ENCODE results near the gene NUP93. TPM values are rescaled to one million over a fixed set of nuclear protein-coding genes. Genes with fewer than 3 reads are reported as not detected.

Gene NUP93
- polyA plus RNA-seq, 1 donor (not counting 4 experiments of a cell fraction or from before 2014, with no cell fraction given) = 74.1 TPM

GRCh38 chr16:56722200-56722842, 7.6 kb upstream of the NUP93 start:
- Histone ChIP-seq H3K9me3 (ENCODE audit: control insufficient read depth, low read depth, low read length) (no peaks in the 10 kb centered on the region), H3K9me1 (ENCODE audit: control insufficient read depth, extremely low read depth, insufficient read depth, low read length) (no peaks in the 10 kb centered on the region), H3K4me2 (ENCODE audit: control insufficient read depth, extremely low read depth, insufficient read depth, low read depth, low read length) (no peak overlapping the region), H4K20me1 (ENCODE audit: control insufficient read depth, extremely low read depth, insufficient read depth, low read length) (no peaks in the 10 kb centered on the region), H3K36me3 (ENCODE audit: control insufficient read depth in 2 of 2, extremely low read depth in 1 of 2, insufficient read depth in 2 of 2, low read length in 2 of 2) (no peaks in the 10 kb centered on the region), H3K9ac (ENCODE audit: control insufficient read depth, extremely low read depth, insufficient read depth, low read length) (no peak overlapping the region), H2AFZ (ENCODE audit: control insufficient read depth, low read length) (no peak overlapping the region), H3K27me3 (ENCODE audit: control insufficient read depth, extremely low read depth, insufficient read depth, low read length) (no peaks in the 10 kb centered on the region), H3K4me3 (ENCODE audit: control insufficient read depth in 2 of 3, extremely low read depth in 1 of 3, insufficient read depth in 2 of 3, low read depth in 1 of 3, low read length in 3 of 3) (no peak overlapping the region), H3K79me2 (ENCODE audit: control insufficient read depth, insufficient read depth, low read length) (no peaks in the 10 kb centered on the region), H3K27ac (ENCODE audit: control insufficient read depth, insufficient read depth, low read length) (no peak overlapping the region), H3K4me1 (ENCODE audit: control insufficient read depth, extremely low read depth, insufficient read depth, low read length) (no peaks in the 10 kb centered on the region)
- dilution Hi-C loops (cut with MboI; ENCODE audit: extremely low pct_ligation_motif_present, low sequenced_read_pairs) = no loop called here
- DNase-seq (ENCODE audit: low read depth, low spot score) (no peak), FAIRE-seq (no peak)
- TF ChIP-seq CTCF (optimal IDR thresholded peaks at IDR 0.05 in 1 of 3, IDR thresholded peaks at IDR 0.05 in 1 of 3, conservative IDR thresholded peaks at IDR 0.05 in 1 of 3; ENCODE audit: extremely low read depth in 1 of 3, insufficient read depth in 2 of 3, low read length in 3 of 3) = no peak
- TF ChIP-seq EZH2 (IDR thresholded peaks at IDR 0.05; ENCODE audit: low read length) = no peak

- no peak overlapping the region for H2AFZ ChIP-seq (ENCODE audit: control insufficient read depth, low read length)
- TF ChIP-seq CTCF (optimal IDR thresholded peaks at IDR 0.05 in 1 of 3, IDR thresholded peaks at IDR 0.05 in 1 of 3, conservative IDR thresholded peaks at IDR 0.05 in 1 of 3; ENCODE audit: extremely low read depth in 1 of 3, insufficient read depth in 2 of 3, low read length in 3 of 3) (no peak), EZH2 (IDR thresholded peaks at IDR 0.05; ENCODE audit: low read length) (no peak)
- dilution Hi-C loops (cut with MboI; ENCODE audit: extremely low pct_ligation_motif_present, low sequenced_read_pairs) = no loop called here
- FAIRE-seq (no peak), DNase-seq (ENCODE audit: low read depth, low spot score) (no peak)
- no peak overlapping the region for H3K4me2 ChIP-seq (ENCODE audit: control insufficient read depth, extremely low read depth, insufficient read depth, low read depth, low read length)
- H3K36me3 ChIP-seq (ENCODE audit: control insufficient read depth in 2 of 2, extremely low read depth in 1 of 2, insufficient read depth in 2 of 2, low read length in 2 of 2) = no peaks in the 10 kb centered on the region
- no peak overlapping the region for H3K27ac ChIP-seq (ENCODE audit: control insufficient read depth, insufficient read depth, low read length)
- no peaks in the 10 kb centered on the region for H3K27me3 ChIP-seq (ENCODE audit: control insufficient read depth, extremely low read depth, insufficient read depth, low read length)
- H3K4me3 ChIP-seq (ENCODE audit: control insufficient read depth in 2 of 3, extremely low read depth in 1 of 3, insufficient read depth in 2 of 3, low read depth in 1 of 3, low read length in 3 of 3) = no peak overlapping the region
- H3K4me1 ChIP-seq (ENCODE audit: control insufficient read depth, extremely low read depth, insufficient read depth, low read length) = peaks cover 6% of the 10 kb centered on the region
- no peak overlapping the region for H3K9ac ChIP-seq (ENCODE audit: control insufficient read depth, extremely low read depth, insufficient read depth, low read length)
- no peaks in the 10 kb centered on the region for H3K9me3 ChIP-seq (ENCODE audit: control insufficient read depth, low read depth, low read length)
- no peaks in the 10 kb centered on the region for H3K9me1 ChIP-seq (ENCODE audit: control insufficient read depth, extremely low read depth, insufficient read depth, low read length)
- H4K20me1 ChIP-seq (ENCODE audit: control insufficient read depth, extremely low read depth, insufficient read depth, low read length) = no peaks in the 10 kb centered on the region
- no peaks in the 10 kb centered on the region for H3K79me2 ChIP-seq (ENCODE audit: control insufficient read depth, insufficient read depth, low read length)
Observed at GRCh38 chr16:56724191-56724590, 5.7 kb upstream of the NUP93 start.

Measured in keratinocyte (primary cell).